ENCODE results near the gene BCL7B.
"Not testable (repeated sequence)": the region's sequence is repeated elsewhere in the genome, so short reads cannot be mapped to it uniquely, and the experiment has no call there.

BCL7B gene

GRCh38 chr7:73570977-73571376, 13.5 kb upstream of the BCL7B start:
- no peak for DNase-seq

GRCh38 chr7:73570521-73570920, 13.0 kb upstream of the BCL7B start:
- no peak for DNase-seq

GRCh38 chr7:73569042-73569608, 11.6 kb upstream of the BCL7B start:
- no peak for DNase-seq

GRCh38 chr7:73567846-73568685, 10.6 kb upstream of the BCL7B start:
- no peak for DNase-seq

GRCh38 chr7:73567140-73567539, 9.7 kb upstream of the BCL7B start:
- DNase-seq, result no peak

- DNase-seq, result not testable (repeated sequence)
Measured at GRCh38 chr7:73566431-73566830, 8.9 kb upstream of the BCL7B start.

- no peak for DNase-seq
Measured at GRCh38 chr7:73565675-73566340, 8.3 kb upstream of the BCL7B start.

GRCh38 chr7:73560109-73560835, 2.8 kb upstream of the BCL7B start:
- peak; percentile 71 for DNase-seq

GRCh38 chr7:73557108-73557396, 438 bp downstream of the BCL7B start:
- peak; percentile 93 for DNase-seq

- DNase-seq, result no peak
Measured at GRCh38 chr7:73556208-73557107, 1.0 kb downstream of the BCL7B start.

GRCh38 chr7:73555411-73555982, 2.0 kb downstream of the BCL7B start:
- DNase-seq, result no peak

GRCh38 chr7:73550093-73550492, 7.4 kb downstream of the BCL7B start:
- not testable (repeated sequence) for DNase-seq

- no peak for DNase-seq
Measured at GRCh38 chr7:73549176-73549575, 8.3 kb downstream of the BCL7B start.

- DNase-seq, result no peak
Measured at GRCh38 chr7:73547841-73548240, 9.6 kb downstream of the BCL7B start.

- DNase-seq, result no peak
Measured at GRCh38 chr7:73544678-73545077, 12.8 kb downstream of the BCL7B start.

- DNase-seq, result no peak
Measured at GRCh38 chr7:73541722-73542121, 15.8 kb downstream of the BCL7B start.

- DNase-seq, result no peak
Measured at GRCh38 chr7:73539709-73540108, 17.8 kb downstream of the BCL7B start.

- DNase-seq, result not testable (repeated sequence)
Measured at GRCh38 chr7:73538510-73538909, 19.0 kb downstream of the BCL7B start.

- DNase-seq, result no peak
Measured at GRCh38 chr7:73537051-73537450, 20.4 kb downstream of the BCL7B start.

GRCh38 chr7:73536479-73536878, 21.0 kb downstream of the BCL7B start:
- DNase-seq, result no peak

- not testable (repeated sequence) for DNase-seq
Measured at GRCh38 chr7:73535918-73536317, 21.6 kb downstream of the BCL7B start.

GRCh38 chr7:73533742-73534141, 23.7 kb downstream of the BCL7B start:
- no peak for DNase-seq
